ENCODE data around the gene MAN2B2.
A peak's percentile ranks its signal among the peaks of the same experiment; 100 is the strongest.

MAN2B2 gene

GRCh38 chr4:6560416-6561172, 14.4 kb upstream of the MAN2B2 start:
- FAIRE-seq (no peak), DNase-seq (ENCODE audit: insufficient read length, low spot score) (no peak)

GRCh38 chr4:6561173-6561516, 13.8 kb upstream of the MAN2B2 start:
- TF ChIP-seq, protein P1, sequence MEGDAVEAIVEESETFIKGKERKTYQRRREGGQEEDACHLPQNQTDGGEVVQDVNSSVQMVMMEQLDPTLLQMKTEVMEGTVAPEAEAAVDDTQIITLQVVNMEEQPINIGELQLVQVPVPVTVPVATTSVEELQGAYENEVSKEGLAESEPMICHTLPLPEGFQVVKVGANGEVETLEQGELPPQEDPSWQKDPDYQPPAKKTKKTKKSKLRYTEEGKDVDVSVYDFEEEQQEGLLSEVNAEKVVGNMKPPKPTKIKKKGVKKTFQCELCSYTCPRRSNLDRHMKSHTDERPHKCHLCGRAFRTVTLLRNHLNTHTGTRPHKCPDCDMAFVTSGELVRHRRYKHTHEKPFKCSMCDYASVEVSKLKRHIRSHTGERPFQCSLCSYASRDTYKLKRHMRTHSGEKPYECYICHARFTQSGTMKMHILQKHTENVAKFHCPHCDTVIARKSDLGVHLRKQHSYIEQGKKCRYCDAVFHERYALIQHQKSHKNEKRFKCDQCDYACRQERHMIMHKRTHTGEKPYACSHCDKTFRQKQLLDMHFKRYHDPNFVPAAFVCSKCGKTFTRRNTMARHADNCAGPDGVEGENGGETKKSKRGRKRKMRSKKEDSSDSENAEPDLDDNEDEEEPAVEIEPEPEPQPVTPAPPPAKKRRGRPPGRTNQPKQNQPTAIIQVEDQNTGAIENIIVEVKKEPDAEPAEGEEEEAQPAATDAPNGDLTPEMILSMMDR (IDR thresholded peaks at IDR 0.05; ENCODE audit: insufficient read depth, missing control alignments) = no peak
- DNase-seq (ENCODE audit: insufficient read length, low spot score) (no peak), FAIRE-seq (no peak)

More at GRCh38 chr4:6560416-6561172, 14.4 kb upstream of the MAN2B2 start:
- TF ChIP-seq, protein P1 (IDR thresholded peaks at IDR 0.05; ENCODE audit: insufficient read depth, missing control alignments) = no peak

DNA sequence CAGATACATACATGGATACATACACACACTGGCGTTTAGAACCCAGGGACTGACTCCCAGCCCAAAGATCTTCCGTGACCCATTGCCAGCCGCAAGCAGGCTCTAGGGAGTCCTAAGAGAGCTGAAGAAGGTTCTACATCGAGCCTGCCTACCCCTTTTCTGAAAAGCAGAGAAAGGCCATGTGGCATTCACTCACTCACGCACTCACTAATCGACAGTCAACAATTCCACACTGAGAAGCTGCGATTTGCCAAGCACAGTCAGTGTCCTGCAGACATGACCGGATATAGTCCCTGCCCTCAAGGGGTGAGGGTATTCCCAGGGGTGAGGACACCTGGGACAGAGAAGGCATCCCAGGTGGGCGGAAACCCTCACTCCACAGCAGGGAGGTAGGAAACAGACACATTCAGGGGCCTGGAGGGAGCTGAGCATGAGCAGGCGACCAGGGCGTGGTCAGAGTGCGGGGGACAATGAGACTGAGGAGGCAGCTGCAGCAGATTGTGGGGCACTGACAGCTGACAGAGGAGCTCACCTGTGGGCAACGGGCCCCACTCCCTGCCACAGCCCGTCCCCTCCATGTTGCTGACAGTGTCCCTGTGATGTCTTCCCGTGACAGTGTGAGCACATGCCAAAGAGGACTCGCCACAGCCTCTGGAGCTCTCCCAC, 13.2 kb upstream of the MAN2B2 start:
- FAIRE-seq (no peak), DNase-seq (ENCODE audit: insufficient read length, low spot score) (no peak)
- TF ChIP-seq, protein P1 (IDR thresholded peaks at IDR 0.05; ENCODE audit: insufficient read depth, missing control alignments) = no peak

DNA sequence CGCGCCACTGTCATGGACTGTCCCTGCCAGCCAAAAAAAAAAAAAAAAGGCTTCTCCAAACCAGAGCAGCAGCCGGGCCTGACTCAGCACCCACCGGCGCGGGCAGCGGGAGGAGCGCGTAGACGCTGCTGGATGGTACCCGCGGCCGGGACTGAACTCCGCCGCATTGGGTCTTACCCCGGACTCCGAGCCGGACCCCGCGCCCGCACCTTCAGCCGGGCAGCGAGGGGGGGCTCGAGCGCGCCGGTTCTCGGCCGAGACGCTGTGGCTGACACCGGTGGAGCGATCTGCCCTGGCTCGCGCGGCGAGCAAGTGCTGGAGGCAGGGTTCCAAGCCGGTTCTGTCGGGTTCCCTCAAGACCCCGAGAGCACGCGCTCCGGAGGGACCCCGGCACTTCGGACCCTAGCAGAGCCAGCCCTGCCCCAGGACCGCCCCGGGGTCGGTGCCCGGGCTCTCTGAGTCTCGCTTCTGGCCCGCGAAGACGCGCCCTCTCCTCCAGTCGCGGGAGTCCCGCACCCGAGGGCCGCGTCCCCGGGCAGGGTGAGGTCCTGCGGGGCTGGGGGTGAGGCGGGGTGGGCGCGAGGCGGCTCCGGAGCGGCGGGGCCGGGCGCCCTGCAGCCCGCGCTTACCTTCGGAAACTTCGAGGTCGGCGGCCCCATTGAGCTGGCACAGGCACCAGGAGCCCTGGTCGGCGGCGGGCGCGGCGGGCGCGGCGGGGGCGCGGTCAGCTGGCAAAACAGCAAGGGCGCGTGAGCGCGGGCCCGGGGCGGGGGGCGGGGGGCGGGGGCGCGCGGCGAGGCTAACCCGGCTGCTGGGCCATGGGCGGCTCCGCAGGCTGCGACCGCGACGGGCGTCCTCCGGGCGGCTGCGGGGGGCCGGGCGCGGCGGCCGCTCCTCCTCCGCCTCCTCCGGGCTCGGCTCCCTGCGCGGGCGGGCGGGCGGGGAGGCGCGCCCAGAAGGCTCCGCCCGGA, 11.8 kb upstream of the MAN2B2 start:
- DNase-seq (ENCODE audit: insufficient read length, low spot score) = peak; percentile 53
- no peak for FAIRE-seq
- TF ChIP-seq, protein P1 (IDR thresholded peaks at IDR 0.05; ENCODE audit: insufficient read depth, missing control alignments) = no peak

DNA sequence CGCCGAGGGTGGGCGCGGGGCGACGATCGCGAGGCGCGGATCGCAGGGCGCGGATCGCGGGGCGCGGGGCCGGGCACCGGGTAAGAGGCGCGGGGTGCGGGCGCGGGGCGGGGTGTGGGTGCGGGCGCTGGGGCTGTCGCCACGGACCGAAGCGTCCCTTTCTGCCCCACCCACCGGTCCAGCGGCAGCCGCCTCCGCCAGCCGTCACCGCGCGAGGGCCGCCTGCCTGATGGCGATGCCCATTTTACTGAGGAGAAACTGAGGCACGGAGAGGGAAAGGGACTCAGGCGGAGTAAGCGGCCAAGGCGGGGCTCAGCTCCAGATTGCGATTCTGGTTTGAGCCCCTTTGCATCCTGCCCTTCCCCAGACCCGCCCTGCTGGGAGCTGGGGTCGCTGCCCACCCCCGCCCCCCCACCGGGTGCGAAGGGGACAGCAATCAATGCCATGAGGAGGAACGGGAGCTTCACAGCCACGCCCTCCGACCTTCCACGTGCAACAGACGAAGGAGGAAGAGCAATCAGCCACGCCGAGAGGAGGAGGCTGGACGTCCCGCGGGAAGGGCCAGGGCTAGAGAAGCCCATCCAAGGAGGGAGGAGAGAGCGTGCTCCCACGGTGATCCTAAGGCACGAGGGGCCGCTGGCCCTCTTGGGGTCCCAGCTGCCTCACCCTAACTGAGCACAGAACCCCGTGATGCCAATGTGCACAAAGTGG, 10.9 kb upstream of the MAN2B2 start:
- FAIRE-seq (no peak), DNase-seq (ENCODE audit: insufficient read length, low spot score) (no peak)
- TF ChIP-seq, protein P1 (IDR thresholded peaks at IDR 0.05; ENCODE audit: insufficient read depth, missing control alignments) = no peak

DNA sequence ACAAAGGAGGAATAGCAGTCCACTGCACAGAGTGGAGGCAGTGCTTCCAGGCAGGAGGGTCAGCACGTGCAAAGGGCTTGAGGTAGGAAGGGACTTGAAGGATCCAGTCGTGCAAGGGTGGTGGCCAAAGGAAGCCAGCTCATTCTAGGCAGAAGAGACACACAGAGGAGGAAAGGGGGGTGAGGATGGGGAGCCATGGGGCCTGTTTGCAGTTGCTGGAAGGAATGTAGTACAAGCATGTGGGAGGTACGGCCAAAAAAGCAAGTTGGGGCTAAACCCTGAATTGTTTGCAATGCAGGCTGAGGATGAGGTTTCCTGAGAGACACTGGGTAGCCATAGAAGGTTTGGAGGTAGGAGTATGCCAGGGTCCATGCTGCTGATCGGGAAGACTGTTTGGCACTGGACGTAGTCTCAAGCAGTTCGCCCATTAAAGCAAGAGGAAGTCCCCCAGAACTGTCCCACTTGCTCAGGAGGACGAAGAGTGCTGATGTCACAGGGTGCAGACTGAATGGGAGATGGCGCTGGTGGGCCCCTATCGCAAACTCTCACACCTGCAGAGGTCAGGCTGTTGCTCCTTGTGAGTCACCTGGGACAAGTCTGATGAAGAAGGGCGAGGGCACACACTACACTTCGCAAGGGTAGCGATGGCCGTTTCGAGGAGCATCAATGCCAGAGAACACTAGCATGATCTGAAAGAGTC, 9.1 kb upstream of the MAN2B2 start:
- FAIRE-seq (no peak), DNase-seq (ENCODE audit: insufficient read length, low spot score) (no peak)
- TF ChIP-seq, protein P1 (IDR thresholded peaks at IDR 0.05; ENCODE audit: insufficient read depth, missing control alignments) = no peak
